HAP-1 (cell line): Measurements from ENCODE around the gene TMEM132A.

Experiments
- DNase-seq, 2 experiments: peaks; one replicate each; pipeline ENCODE4 v3.0.0-alpha.2; 2016 to 2020; ENCODE audit warnings: low spot score in 2 of 2
- H3K27me3 ChIP-seq: fragments of 250-450 bp; sonication (Bioruptor Pico); 2 replicates; pipeline ENCODE4 v1.5.1; 2020; ENCODE audit warnings: low read depth, mild to moderate bottlenecking, moderate library complexity
- H3K36me3 ChIP-seq: fragments of 250-450 bp; sonication (Bioruptor Pico); replicated peaks from 2 replicates; pipeline ENCODE4 v1.5.1; 2020; ENCODE audit warnings: mild to moderate bottlenecking
- H3K4me1 ChIP-seq: fragments of 250-450 bp; sonication (Bioruptor Pico); 2 replicates; pipeline ENCODE4 v1.5.1; 2020; ENCODE audit warnings: mild to moderate bottlenecking
- H3K4me3 ChIP-seq: fragments of 250-450 bp; sonication (Bioruptor Pico); 2 replicates; pipeline ENCODE4 v1.5.1; 2020; ENCODE audit warnings: mild to moderate bottlenecking, moderate library complexity
- H3K9me3 ChIP-seq: fragments of 250-450 bp; sonication (Bioruptor Pico); 2 replicates; pipeline ENCODE4 v1.5.1; 2020; ENCODE audit warnings: mild to moderate bottlenecking, moderate library complexity
- in situ Hi-C: fragments of 300-500 bp; cut with MboI; formaldehyde crosslinking; loops from 3 replicates; pipeline ENCODE4 v1.14.3; 2020; ENCODE audit warnings: low sequenced_read_pairs, inconsistent platforms, mixed read lengths

The TMEM132A gene

GRCh38 chr11:60931917-60932316 lies 7.7 kb downstream of the TMEM132A start:
- in situ Hi-C loops: no loop called here
- H3K27me3 ChIP-seq: no peaks in the 10 kb centered on the region
- H3K4me3 ChIP-seq: no peak overlapping the region
- H3K36me3 ChIP-seq: peaks cover 23% of the 10 kb centered on the region
- H3K4me1 ChIP-seq: no peaks in the 10 kb centered on the region
- no peaks in the 10 kb centered on the region for H3K9me3 ChIP-seq
- no peak for DNase-seq

DNA sequence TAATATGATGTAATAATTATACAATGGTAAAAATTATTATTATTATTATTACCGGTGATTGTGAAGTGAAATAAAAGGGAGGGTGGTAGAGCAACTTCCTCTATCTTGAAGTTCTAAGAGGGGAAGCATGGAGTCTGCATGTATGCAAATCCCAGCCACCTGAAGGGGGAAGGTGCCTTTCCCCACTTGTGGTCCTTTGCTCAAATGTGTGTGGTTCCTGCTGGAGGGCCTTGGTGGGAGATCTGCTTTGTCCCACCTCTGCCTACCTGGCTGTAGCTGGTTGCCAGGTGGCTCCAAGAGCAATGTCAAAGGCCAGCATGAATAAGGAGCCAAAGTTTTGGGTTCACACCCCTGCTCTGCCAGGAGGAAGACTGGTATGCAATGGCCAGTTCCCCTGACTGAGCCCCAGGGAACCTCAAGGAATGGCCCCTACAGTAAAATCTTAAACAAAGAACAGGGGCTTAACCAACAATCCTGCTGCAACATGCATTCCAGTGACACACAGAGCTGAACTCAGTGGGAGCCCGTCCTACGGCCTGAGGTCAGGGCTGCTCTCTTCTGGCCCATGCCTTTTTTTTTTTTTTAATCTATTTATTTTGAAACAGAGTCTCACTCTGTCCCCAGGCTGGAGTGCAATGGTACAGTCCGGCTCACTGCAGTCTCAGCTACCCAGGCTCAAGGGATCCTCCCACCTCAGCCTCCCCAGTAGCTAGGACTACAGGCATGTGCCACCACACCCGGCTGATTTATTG lies 8.5 kb downstream of the TMEM132A start:
- in situ Hi-C loops: no loop called here
- H3K4me3 ChIP-seq: no peak overlapping the region
- peaks cover 23% of the 10 kb centered on the region for H3K36me3 ChIP-seq
- no peaks in the 10 kb centered on the region for H3K9me3 ChIP-seq
- DNase-seq: no peak
- H3K4me1 ChIP-seq: no peaks in the 10 kb centered on the region
- H3K27me3 ChIP-seq: no peaks in the 10 kb centered on the region

GRCh38 chr11:60933416-60934123 lies 9.3 kb downstream of the TMEM132A start:
- in situ Hi-C loops: no loop called here
- Histone ChIP-seq H3K9me3 (no peaks in the 10 kb centered on the region), H3K4me1 (no peaks in the 10 kb centered on the region), H3K27me3 (no peaks in the 10 kb centered on the region), H3K36me3 (peaks cover 18% of the 10 kb centered on the region), H3K4me3 (no peak overlapping the region)
- no peak for DNase-seq

GRCh38 chr11:60934124-60934789 lies 10.0 kb downstream of the TMEM132A start:
- Histone ChIP-seq H3K4me3 (no peak overlapping the region), H3K4me1 (no peaks in the 10 kb centered on the region), H3K27me3 (no peaks in the 10 kb centered on the region), H3K36me3 (peaks cover 18% of the 10 kb centered on the region), H3K9me3 (no peaks in the 10 kb centered on the region)
- DNase-seq: no peak
- in situ Hi-C loops: no loop called here

DNA sequence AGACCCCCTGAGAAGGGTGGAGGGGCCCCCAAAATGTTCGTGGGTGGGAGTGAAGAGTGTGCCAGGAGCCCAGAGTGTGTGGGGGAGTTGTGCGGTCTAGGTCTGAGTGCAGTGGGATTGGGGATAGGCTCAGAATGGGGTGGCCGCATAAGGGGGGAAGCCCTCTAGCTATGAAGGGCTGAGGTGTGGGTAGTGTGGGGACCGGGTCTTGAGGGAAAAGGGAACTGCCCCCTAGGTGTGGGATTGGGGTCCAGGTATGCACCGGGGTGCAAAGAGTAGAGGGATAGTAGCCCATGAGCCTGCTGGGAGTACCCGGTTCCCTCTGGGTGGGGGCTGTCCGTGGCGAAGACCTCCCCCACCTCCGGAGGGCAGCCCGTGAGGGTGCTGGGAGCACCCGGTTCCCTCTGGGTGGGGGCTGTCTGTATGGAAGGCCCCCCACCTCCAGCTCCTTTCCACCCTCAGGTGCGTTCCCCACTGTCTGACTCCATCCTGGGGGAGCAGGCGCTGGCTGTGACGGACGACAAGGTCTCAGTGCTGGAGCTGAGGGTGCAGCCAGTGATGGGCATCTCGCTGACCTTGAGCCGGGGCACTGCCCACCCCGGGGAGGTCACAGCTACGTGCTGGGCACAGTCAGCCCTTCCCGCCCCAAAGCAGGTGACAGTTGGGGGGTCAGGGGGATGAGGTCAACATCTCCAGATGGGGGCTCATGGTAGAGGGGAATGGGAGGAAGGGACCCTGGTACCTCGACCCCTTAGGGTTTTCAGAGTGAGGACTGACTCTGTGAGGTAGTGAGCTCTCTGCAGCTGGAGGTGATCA lies 10.7 kb downstream of the TMEM132A start:
- no peaks in the 10 kb centered on the region for H3K4me1 ChIP-seq
- DNase-seq: no peak
- peaks cover 18% of the 10 kb centered on the region for H3K36me3 ChIP-seq
- H3K4me3 ChIP-seq: no peak overlapping the region
- no peaks in the 10 kb centered on the region for H3K9me3 ChIP-seq
- in situ Hi-C loops: no loop called here
- H3K27me3 ChIP-seq: no peaks in the 10 kb centered on the region

DNA sequence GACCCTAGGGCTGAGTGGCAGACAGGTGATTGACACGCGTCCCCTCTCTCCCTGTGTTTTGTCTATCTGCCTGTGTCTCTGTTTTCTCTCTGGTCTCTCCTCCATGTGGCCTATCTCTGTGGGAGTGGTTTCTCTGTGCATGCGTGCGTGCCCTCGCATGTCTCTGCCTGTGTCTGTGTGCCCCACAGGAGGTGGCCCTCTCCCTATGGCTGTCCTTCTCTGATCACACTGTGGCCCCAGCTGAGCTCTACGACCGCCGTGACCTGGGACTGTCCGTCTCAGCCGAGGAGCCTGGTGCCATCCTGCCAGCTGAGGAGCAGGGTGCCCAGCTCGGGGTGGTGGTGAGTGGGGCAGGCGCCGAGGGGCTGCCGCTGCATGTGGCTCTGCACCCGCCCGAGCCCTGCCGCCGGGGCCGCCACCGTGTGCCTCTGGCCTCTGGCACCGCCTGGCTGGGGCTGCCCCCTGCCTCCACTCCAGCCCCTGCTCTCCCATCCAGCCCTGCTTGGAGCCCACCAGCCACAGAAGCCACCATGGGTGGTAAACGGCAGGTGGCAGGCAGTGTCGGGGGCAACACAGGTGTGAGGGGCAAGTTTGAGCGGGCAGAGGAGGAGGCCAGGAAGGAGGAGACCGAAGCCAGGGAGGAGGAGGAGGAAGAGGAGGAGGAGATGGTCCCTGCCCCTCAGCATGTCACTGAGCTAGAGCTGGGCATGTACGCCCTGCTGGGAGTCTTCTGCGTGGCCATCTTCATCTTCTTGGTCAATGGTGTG lies 11.6 kb downstream of the TMEM132A start:
- H3K27me3 ChIP-seq: no peaks in the 10 kb centered on the region
- in situ Hi-C loops: no loop called here

DNA sequence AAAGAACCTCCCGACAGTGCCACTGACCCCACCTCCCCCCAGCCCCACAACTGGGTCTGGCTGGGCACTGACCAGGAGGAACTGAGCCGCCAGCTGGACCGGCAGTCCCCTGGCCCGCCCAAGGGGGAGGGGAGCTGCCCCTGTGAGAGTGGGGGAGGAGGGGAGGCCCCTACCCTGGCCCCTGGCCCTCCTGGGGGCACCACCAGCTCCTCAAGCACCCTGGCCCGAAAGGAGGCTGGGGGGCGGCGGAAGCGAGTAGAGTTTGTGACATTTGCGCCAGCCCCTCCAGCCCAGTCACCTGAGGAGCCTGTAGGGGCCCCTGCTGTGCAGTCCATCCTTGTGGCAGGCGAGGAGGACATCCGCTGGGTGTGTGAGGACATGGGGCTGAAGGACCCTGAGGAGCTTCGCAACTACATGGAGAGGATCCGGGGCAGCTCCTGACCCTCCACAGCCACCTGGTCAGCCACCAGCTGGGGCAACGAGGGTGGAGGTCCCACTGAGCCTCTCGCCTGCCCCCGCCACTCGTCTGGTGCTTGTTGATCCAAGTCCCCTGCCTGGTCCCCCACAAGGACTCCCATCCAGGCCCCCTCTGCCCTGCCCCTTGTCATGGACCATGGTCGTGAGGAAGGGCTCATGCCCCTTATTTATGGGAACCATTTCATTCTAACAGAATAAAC lies 12.3 kb downstream of the TMEM132A start:
- in situ Hi-C loops: no loop called here
- H3K36me3 ChIP-seq: peaks cover 8% of the 10 kb centered on the region
- H3K27me3 ChIP-seq: no peaks in the 10 kb centered on the region
- no peak overlapping the region for H3K4me3 ChIP-seq
- no peaks in the 10 kb centered on the region for H3K4me1 ChIP-seq
- H3K9me3 ChIP-seq: no peaks in the 10 kb centered on the region
- no peak for DNase-seq

More for the DNA sequence above, 11.6 kb downstream of the TMEM132A start:
- DNase-seq: no peak
- Histone ChIP-seq H3K9me3 (no peaks in the 10 kb centered on the region), H3K4me3 (no peak overlapping the region), H3K36me3 (peaks cover 14% of the 10 kb centered on the region), H3K4me1 (no peaks in the 10 kb centered on the region)

GRCh38 chr11:60937144-60937527 lies 12.9 kb downstream of the TMEM132A start:
- H3K27me3 ChIP-seq: no peaks in the 10 kb centered on the region
- H3K36me3 ChIP-seq: peaks cover 3% of the 10 kb centered on the region; the same call in 1 of the 2 replicates
- in situ Hi-C loops: no loop called here

DNA sequence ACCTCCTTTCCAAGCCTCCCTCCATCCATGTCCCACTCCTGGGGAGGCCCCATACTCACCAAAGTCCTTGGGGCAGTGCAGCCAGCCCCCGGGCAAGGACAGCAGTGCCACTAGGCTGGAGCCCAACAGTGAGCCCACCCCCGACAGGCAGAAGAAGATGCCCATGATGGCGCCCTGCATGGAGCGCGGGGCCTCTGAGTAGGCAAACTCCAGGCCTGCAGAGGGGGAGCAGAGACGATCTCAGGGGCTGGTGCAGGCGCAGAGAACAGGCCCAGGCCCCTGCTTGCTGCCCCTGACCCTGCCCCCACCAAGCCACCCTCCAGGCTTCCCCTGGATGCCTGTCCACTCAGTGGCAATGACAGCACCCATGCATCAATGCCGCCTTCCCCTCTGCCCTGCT lies 13.6 kb downstream of the TMEM132A start:
- in situ Hi-C loops: no loop called here
- H3K36me3 ChIP-seq: no peaks in the 10 kb centered on the region
- H3K9me3 ChIP-seq: no peaks in the 10 kb centered on the region
- no peak overlapping the region for H3K4me3 ChIP-seq
- DNase-seq: no peak
- H3K27me3 ChIP-seq: no peaks in the 10 kb centered on the region
- H3K4me1 ChIP-seq: no peaks in the 10 kb centered on the region

More at GRCh38 chr11:60937144-60937527, 12.9 kb downstream of the TMEM132A start:
- no peak for DNase-seq
- H3K4me1 ChIP-seq: no peaks in the 10 kb centered on the region
- H3K4me3 ChIP-seq: no peak overlapping the region
- no peaks in the 10 kb centered on the region for H3K9me3 ChIP-seq

GRCh38 chr11:60938500-60938899 lies 14.2 kb downstream of the TMEM132A start:
- Histone ChIP-seq H3K4me1 (no peaks in the 10 kb centered on the region), H3K9me3 (no peaks in the 10 kb centered on the region), H3K36me3 (no peaks in the 10 kb centered on the region), H3K27me3 (no peaks in the 10 kb centered on the region), H3K4me3 (no peak overlapping the region)
- DNase-seq: no peak
- in situ Hi-C loops: no loop called here

DNA sequence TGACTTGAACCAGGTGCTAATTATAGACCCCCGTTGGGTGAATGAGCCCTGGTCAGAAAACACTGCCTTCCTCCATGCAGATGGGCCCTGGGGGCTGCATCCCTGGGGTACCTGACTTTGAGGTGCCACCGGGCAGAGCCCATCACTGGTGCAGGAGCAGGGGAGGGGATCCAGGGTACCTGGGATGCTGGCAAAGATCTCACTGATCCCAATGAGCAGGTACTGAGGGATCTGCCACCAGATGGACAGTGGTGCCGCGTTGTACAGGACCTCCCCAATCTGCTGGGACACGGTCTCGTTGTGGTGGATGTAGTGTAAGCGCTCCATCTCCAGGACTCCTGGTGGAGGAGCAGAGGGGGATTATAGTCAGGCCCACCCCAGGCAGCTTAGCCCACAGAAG lies 15.0 kb downstream of the TMEM132A start:
- in situ Hi-C loops: no loop called here
- no peaks in the 10 kb centered on the region for H3K36me3 ChIP-seq
- H3K4me1 ChIP-seq: no peaks in the 10 kb centered on the region
- no peaks in the 10 kb centered on the region for H3K9me3 ChIP-seq
- no peak overlapping the region for H3K4me3 ChIP-seq
- no peak for DNase-seq
- H3K27me3 ChIP-seq: no peaks in the 10 kb centered on the region

DNA sequence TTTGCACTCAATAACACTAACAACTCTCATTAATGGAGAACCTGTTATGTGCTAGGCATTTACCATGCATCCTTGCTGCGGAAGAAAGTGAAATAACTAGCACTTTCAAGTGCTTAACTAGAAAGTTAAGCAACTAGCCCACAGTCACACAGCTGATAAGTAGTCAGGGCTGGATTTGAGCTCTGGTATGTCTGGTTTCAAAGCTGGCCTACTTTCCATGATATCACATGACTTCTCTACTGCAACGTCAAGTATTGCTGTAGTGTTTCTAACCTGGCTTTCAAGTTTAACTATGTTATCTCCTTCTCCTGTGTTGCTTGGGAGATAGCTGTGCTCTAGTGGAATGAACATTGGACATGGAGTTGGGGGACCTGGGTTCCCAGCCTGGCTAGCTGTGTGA lies 15.6 kb downstream of the TMEM132A start:
- in situ Hi-C loops: no loop called here
- H3K27me3 ChIP-seq: no peaks in the 10 kb centered on the region
- H3K9me3 ChIP-seq: no peaks in the 10 kb centered on the region
- no peaks in the 10 kb centered on the region for H3K4me1 ChIP-seq
- H3K36me3 ChIP-seq: no peaks in the 10 kb centered on the region
- no peak for DNase-seq
- H3K4me3 ChIP-seq: no peak overlapping the region
